Breast epithelium (tissue), 3 donors: ENCODE measurements around the gene GRWD1.

Source experiments
- CTCF ChIP-seq, 3 donors: fragments of 450-650 bp; IDR thresholded peaks; one replicate each; pipeline ENCODE4 v1.5.1; 2016 to 2017; ENCODE audit warnings: antibody characterized with exemption in 3 of 3, mild to moderate bottlenecking in 3 of 3, moderate library complexity in 3 of 3
- POLR2A ChIP-seq: fragments of 450-650 bp; IDR thresholded peaks from one replicate; pipeline ENCODE4 v1.6.1; 2016; ENCODE audit warnings: antibody characterized with exemption, mild to moderate bottlenecking, moderate library complexity

GRCh38 chr19:48477698-48478338 is 32.0 kb downstream of the GRWD1 start:
- TF ChIP-seq CTCF (IDR thresholded peaks at IDR 0.05) (no peak), POLR2A (no peak)
